Measurements from ENCODE around the gene ACTR3.

GRCh38 chr2:113873867-113874266 lies 16.0 kb upstream of the ACTR3 start:
- TF ChIP-seq, protein P1, sequence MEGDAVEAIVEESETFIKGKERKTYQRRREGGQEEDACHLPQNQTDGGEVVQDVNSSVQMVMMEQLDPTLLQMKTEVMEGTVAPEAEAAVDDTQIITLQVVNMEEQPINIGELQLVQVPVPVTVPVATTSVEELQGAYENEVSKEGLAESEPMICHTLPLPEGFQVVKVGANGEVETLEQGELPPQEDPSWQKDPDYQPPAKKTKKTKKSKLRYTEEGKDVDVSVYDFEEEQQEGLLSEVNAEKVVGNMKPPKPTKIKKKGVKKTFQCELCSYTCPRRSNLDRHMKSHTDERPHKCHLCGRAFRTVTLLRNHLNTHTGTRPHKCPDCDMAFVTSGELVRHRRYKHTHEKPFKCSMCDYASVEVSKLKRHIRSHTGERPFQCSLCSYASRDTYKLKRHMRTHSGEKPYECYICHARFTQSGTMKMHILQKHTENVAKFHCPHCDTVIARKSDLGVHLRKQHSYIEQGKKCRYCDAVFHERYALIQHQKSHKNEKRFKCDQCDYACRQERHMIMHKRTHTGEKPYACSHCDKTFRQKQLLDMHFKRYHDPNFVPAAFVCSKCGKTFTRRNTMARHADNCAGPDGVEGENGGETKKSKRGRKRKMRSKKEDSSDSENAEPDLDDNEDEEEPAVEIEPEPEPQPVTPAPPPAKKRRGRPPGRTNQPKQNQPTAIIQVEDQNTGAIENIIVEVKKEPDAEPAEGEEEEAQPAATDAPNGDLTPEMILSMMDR (conservative IDR thresholded peaks at IDR 0.05 in 1 of 2, IDR thresholded peaks at IDR 0.05 in 1 of 2; ENCODE audit: extremely low read depth in 1 of 2, insufficient read depth in 1 of 2, low read depth in 1 of 2, low read length in 2 of 2): no peak
- no peak for TF ChIP-seq EZH2 (IDR thresholded peaks at IDR 0.05; ENCODE audit: borderline replicate concordance, low read length)

All from mammary epithelial cell (primary cell).